Stimulated activated CD4-positive, alpha-beta T cell treated with anti-CD3 and anti-CD28 coated beads, Interleukin-2, amount 100 ng/mL, for 24 hours (primary cell): ENCODE results near the gene CFAP70.

ENCODE experiments used
- DNase-seq, 2 donors: peaks; one replicate each; pipeline ENCODE4 v3.0.0-alpha.2; 2020

The CFAP70 gene

GRCh38 chr10:73251683-73252444, 106.8 kb downstream of the CFAP70 start:
- peak; percentile 11 to 21 for DNase-seq

- no peak for DNase-seq
Measured at GRCh38 chr10:73248259-73248724, 110.4 kb downstream of the CFAP70 start.

GRCh38 chr10:73247509-73248258, 111.0 kb downstream of the CFAP70 start:
- no peak for DNase-seq

- DNase-seq, result peak; percentile 98 to 99
Measured at GRCh38 chr10:73246646-73247508, 111.8 kb downstream of the CFAP70 start, which contains the start of gene DNAJC9. TSS of gene DNAJC9 (minus strand) at chr10:73247255. CDS start at chr10:73247189, 66 bp downstream.

- DNase-seq, result no peak
Measured at GRCh38 chr10:73246322-73246645, 112.4 kb downstream of the CFAP70 start.

- no peak for DNase-seq
Measured at GRCh38 chr10:73244866-73245477, 113.7 kb downstream of the CFAP70 start.

- no peak for DNase-seq
Measured at GRCh38 chr10:73239908-73240307, 118.8 kb downstream of the CFAP70 start.

- no peak for DNase-seq
Measured at GRCh38 chr10:73238990-73239566, 119.6 kb downstream of the CFAP70 start.

GRCh38 chr10:73234695-73235094, 124.0 kb downstream of the CFAP70 start:
- DNase-seq, result no peak

GRCh38 chr10:73233883-73234282, 124.8 kb downstream of the CFAP70 start:
- no peak for DNase-seq

GRCh38 chr10:73232887-73233286, 125.8 kb downstream of the CFAP70 start:
- DNase-seq, result no peak

- DNase-seq, result no peak
Measured at GRCh38 chr10:73229567-73229966, 129.1 kb downstream of the CFAP70 start.

GRCh38 chr10:73228247-73228646, 130.4 kb downstream of the CFAP70 start:
- no peak for DNase-seq

- DNase-seq, result no peak
Measured at GRCh38 chr10:73226663-73227062, 132.0 kb downstream of the CFAP70 start.

- DNase-seq, result no peak
Measured at GRCh38 chr10:73225518-73225917, 133.1 kb downstream of the CFAP70 start.

GRCh38 chr10:73220989-73221388, 137.7 kb downstream of the CFAP70 start:
- DNase-seq, result no peak

GRCh38 chr10:73219384-73219783, 139.3 kb downstream of the CFAP70 start:
- DNase-seq, result no peak

- no peak for DNase-seq
Measured at GRCh38 chr10:73218431-73219191, 140.1 kb downstream of the CFAP70 start.

- no peak for DNase-seq
Measured at GRCh38 chr10:73217628-73218027, 141.0 kb downstream of the CFAP70 start.

- no peak for DNase-seq
Measured at GRCh38 chr10:73215749-73216148, 142.9 kb downstream of the CFAP70 start.

- no peak for DNase-seq
Measured at GRCh38 chr10:73211106-73211811, 147.4 kb downstream of the CFAP70 start.
